Sigmoid colon (tissue), 4 donors: ENCODE results near the gene YIPF2.

Experiments used
- CTCF ChIP-seq, 4 experiments: fragments of 450-650 bp in 3 of 4; fragments of 200-600 bp in 1 of 4; IDR thresholded peaks; one replicate each; pipeline ENCODE4 v1.5.1; 2016 to 2019; ENCODE audit warnings: antibody characterized with exemption in 4 of 4, mild to moderate bottlenecking in 3 of 4, moderate library complexity in 2 of 4
- POLR2A ChIP-seq, 2 donors: fragments of 450-650 bp; IDR thresholded peaks; one replicate each; pipeline ENCODE4 v1.6.1; 2016; ENCODE audit warnings: antibody characterized with exemption in 2 of 2, mild to moderate bottlenecking in 2 of 2, moderate library complexity in 2 of 2
- POLR2AphosphoS5 ChIP-seq, 4 donors: sonication (generic); formaldehyde crosslinking; IDR thresholded peaks; one replicate each; pipeline ENCODE4 v1.6.1; 2017; ENCODE audit warnings: antibody characterized with exemption in 4 of 4

- TF ChIP-seq POLR2A (IDR thresholded peaks at IDR 0.05): no peak
- no peak for TF ChIP-seq CTCF (IDR thresholded peaks at IDR 0.05)
- no peak for TF ChIP-seq POLR2AphosphoS5 (IDR thresholded peaks at IDR 0.05)
Measured at GRCh38 chr19:10929402-10929794, 959 bp upstream of the YIPF2 start.
